D721Med (cell line): ENCODE results near the gene ADCY6.

ENCODE experiments used
- DNase-seq: peaks from one replicate; pipeline ENCODE4 v3.0.0; 2011; ENCODE audit warnings: low spot score; ENCODE audit not compliant: insufficient read length
- FAIRE-seq: peaks from 2 replicates; lab custom pipeline; 2011; peaks lifted over from hg19 to GRCh38; lab: Jason Lieb, UNC
- CTCF ChIP-seq: IDR thresholded peaks from 2 replicates; pipeline ENCODE4 v1.5.1; 2012; ENCODE audit warnings: mild to moderate bottlenecking, control low read depth; ENCODE audit not compliant: insufficient read depth; ENCODE audit errors: missing control alignments

Gene ADCY6

GRCh38 chr12:48815126-48816110 lies 26.5 kb upstream of the ADCY6 start:
- FAIRE-seq, result no peak
- TF ChIP-seq CTCF, result no peak
- peak; percentile 55 for DNase-seq

GRCh38 chr12:48814262-48815125 lies 25.6 kb upstream of the ADCY6 start:
- FAIRE-seq (no peak), DNase-seq (peak; percentile 77)
- peak; percentile 88 for TF ChIP-seq CTCF

- DNase-seq (no peak), FAIRE-seq (no peak)
- TF ChIP-seq CTCF, result no peak
Measured at GRCh38 chr12:48813465-48814261, 24.8 kb upstream of the ADCY6 start.

- no peak for TF ChIP-seq CTCF
- FAIRE-seq (no peak), DNase-seq (no peak)
Measured at GRCh38 chr12:48812389-48812788, 23.5 kb upstream of the ADCY6 start.

GRCh38 chr12:48811437-48812090 lies 22.7 kb upstream of the ADCY6 start:
- TF ChIP-seq CTCF, result no peak
- no peak for DNase-seq
- FAIRE-seq, result no peak

- FAIRE-seq (no peak), DNase-seq (no peak)
- TF ChIP-seq CTCF, result no peak
Measured at GRCh38 chr12:48810903-48811431, 22.1 kb upstream of the ADCY6 start.
